ENCODE data around the gene LMCD1. TPM values are rescaled to one million over a fixed set of nuclear protein-coding genes. Genes with fewer than 3 reads are reported as not detected.

LMCD1 gene
- polyA plus RNA-seq, 3 donors: 0.09 to 0.51 TPM; not detected in 1

- WGBS (ENCODE audit: insufficient coverage): no CpG with 5 or more reads among the region's 5 CpGs
- H3K27ac ChIP-seq (ENCODE audit: low read depth in 1 of 2, low read length in 2 of 2): no peak overlapping the region
- no peak overlapping the region for H2AFZ ChIP-seq (ENCODE audit: insufficient read depth, low read depth, low read length, poor library complexity, severe bottlenecking)
- H3K27me3 Mint-ChIP-seq (ENCODE audit: low read depth in 3 of 3): peaks cover 0 to 3% (median 0%) of the 10 kb centered on the region in 3 donors
- H3K4me1 ChIP-seq (ENCODE audit: control insufficient read depth in 1 of 2, insufficient read depth in 2 of 2, low read length in 2 of 2): no peaks in the 10 kb centered on the region
- TF ChIP-seq CTCF (IDR thresholded peaks at IDR 0.05): no peak
- H3K36me3 ChIP-seq (replicated peaks in 1 of 2; ENCODE audit: control insufficient read depth in 1 of 2, insufficient read depth in 2 of 2, low read length in 2 of 2): no peaks in the 10 kb centered on the region
- no peaks in the 10 kb centered on the region for H3K79me2 ChIP-seq (ENCODE audit: insufficient read depth, low read length)
- no peaks in the 10 kb centered on the region for H3K36me3 Mint-ChIP-seq
- no peak overlapping the region for H3K4me3 ChIP-seq (replicated peaks in 1 of 3; ENCODE audit: low read depth in 2 of 3, low read length in 3 of 3)
- no peak overlapping the region for H3K27ac Mint-ChIP-seq
- H3K4me2 ChIP-seq (replicated peaks; ENCODE audit: extremely low read depth, low read length, poor library complexity, severe bottlenecking): no peak overlapping the region
- intact Hi-C loops (cut with micrococcal nuclease): no loop called here
- H3K9ac ChIP-seq (ENCODE audit: insufficient read depth, low read length, poor library complexity, severe bottlenecking): no peak overlapping the region
- no peaks in the 10 kb centered on the region for H3K4me1 Mint-ChIP-seq
- no peaks in the 10 kb centered on the region for H3K27me3 ChIP-seq (ENCODE audit: control insufficient read depth in 2 of 2, insufficient read depth in 2 of 2, low read length in 2 of 2)
- peaks cover 0 to 8% (median 1%) of the 10 kb centered on the region in 7 donors for H3K9me3 Mint-ChIP-seq
- DNase-seq: no peak
- H3K9me3 ChIP-seq (replicated peaks in 1 of 2; ENCODE audit: control insufficient read depth in 1 of 2, insufficient read depth in 1 of 2, low read length in 2 of 2): no peaks in the 10 kb centered on the region
- H3K4me3 Mint-ChIP-seq: no peak overlapping the region
- no peaks in the 10 kb centered on the region for H4K20me1 ChIP-seq (ENCODE audit: insufficient read depth, low read length)
Observed at GRCh38 chr3:8560366-8561007, 58.9 kb downstream of the LMCD1 start.

DNA sequence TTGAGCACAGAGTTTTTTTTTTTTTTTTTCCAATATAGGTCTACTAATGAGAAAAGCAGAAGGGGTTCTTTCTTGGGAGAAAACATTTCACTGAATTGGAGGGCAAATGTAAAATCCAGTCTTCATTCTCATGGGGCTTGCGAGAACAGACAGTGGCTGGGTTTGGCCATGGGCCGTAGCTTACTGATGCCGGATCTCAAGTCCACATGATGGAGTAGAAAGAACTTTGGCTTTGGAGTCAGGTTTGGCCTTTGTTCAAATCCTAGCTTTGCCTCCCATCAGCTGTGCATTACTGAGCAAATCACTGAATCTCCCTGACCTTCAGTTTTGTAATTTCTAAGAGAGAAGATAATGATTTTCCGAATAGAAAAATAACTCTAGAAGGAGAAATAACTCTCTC lies 59.7 kb downstream of the LMCD1 start:
- no peaks in the 10 kb centered on the region for H3K36me3 ChIP-seq (replicated peaks in 1 of 2; ENCODE audit: control insufficient read depth in 1 of 2, insufficient read depth in 2 of 2, low read length in 2 of 2)
- H3K27me3 ChIP-seq (ENCODE audit: control insufficient read depth in 2 of 2, insufficient read depth in 2 of 2, low read length in 2 of 2): no peaks in the 10 kb centered on the region
- H3K4me3 Mint-ChIP-seq: no peak overlapping the region
- no peak overlapping the region for H3K27ac Mint-ChIP-seq
- intact Hi-C loops (cut with micrococcal nuclease): no loop called here
- H3K27ac ChIP-seq (ENCODE audit: low read depth in 1 of 2, low read length in 2 of 2): no peak overlapping the region
- no peaks in the 10 kb centered on the region for H3K4me1 Mint-ChIP-seq
- no peak for TF ChIP-seq CTCF (IDR thresholded peaks at IDR 0.05)
- H3K9me3 Mint-ChIP-seq: peaks cover 0 to 8% (median 1%) of the 10 kb centered on the region in 7 donors
- no peak for DNase-seq
- no peak overlapping the region for H3K4me2 ChIP-seq (replicated peaks; ENCODE audit: extremely low read depth, low read length, poor library complexity, severe bottlenecking)
- no peaks in the 10 kb centered on the region for H3K79me2 ChIP-seq (ENCODE audit: insufficient read depth, low read length)
- no peak overlapping the region for H2AFZ ChIP-seq (ENCODE audit: insufficient read depth, low read depth, low read length, poor library complexity, severe bottlenecking)
- H3K9me3 ChIP-seq (replicated peaks in 1 of 2; ENCODE audit: control insufficient read depth in 1 of 2, insufficient read depth in 1 of 2, low read length in 2 of 2): no peaks in the 10 kb centered on the region
- H3K36me3 Mint-ChIP-seq: no peaks in the 10 kb centered on the region
- peaks cover 0 to 3% (median 0%) of the 10 kb centered on the region in 3 donors for H3K27me3 Mint-ChIP-seq (ENCODE audit: low read depth in 3 of 3)
- no CpG with 5 or more reads among the region's 4 CpGs for WGBS (ENCODE audit: insufficient coverage)
- H3K4me1 ChIP-seq (ENCODE audit: control insufficient read depth in 1 of 2, insufficient read depth in 2 of 2, low read length in 2 of 2): no peaks in the 10 kb centered on the region
- H3K9ac ChIP-seq (ENCODE audit: insufficient read depth, low read length, poor library complexity, severe bottlenecking): no peak overlapping the region
- no peak overlapping the region for H3K4me3 ChIP-seq (replicated peaks in 1 of 3; ENCODE audit: low read depth in 2 of 3, low read length in 3 of 3)
- H4K20me1 ChIP-seq (ENCODE audit: insufficient read depth, low read length): no peaks in the 10 kb centered on the region

Measured in CD14-positive monocyte (primary cell).